Measurements from ENCODE around the gene KCNA5.

Gene KCNA5

GRCh38 chr12:5031242-5031641 is 12.4 kb upstream of the KCNA5 start:
- H3K9ac ChIP-seq (ENCODE audit: low read length): no peak overlapping the region

GRCh38 chr12:5031958-5032357 is 11.7 kb upstream of the KCNA5 start:
- Histone ChIP-seq H3K9me3 (ENCODE audit: low read length) (no peaks in the 10 kb centered on the region), H3K4me1 (ENCODE audit: insufficient read depth, low read length) (no peaks in the 10 kb centered on the region), H3K27me3 (ENCODE audit: control insufficient read depth in 1 of 2, insufficient read depth in 2 of 2, low read length in 2 of 2) (no peaks in the 10 kb centered on the region), H3K27ac (ENCODE audit: low read depth, low read length) (no peak overlapping the region), H3K4me3 (ENCODE audit: low read depth in 1 of 2, low read length in 2 of 2) (no peak overlapping the region), H3K36me3 (ENCODE audit: insufficient read depth, low read length) (no peaks in the 10 kb centered on the region), H3K9ac (ENCODE audit: low read length) (no peak overlapping the region)

More at GRCh38 chr12:5031242-5031641, 12.4 kb upstream of the KCNA5 start:
- H3K36me3 ChIP-seq (ENCODE audit: insufficient read depth, low read length): no peaks in the 10 kb centered on the region
- H3K27ac ChIP-seq (ENCODE audit: low read depth, low read length): no peak overlapping the region
- no peak overlapping the region for H3K4me3 ChIP-seq (ENCODE audit: low read depth in 1 of 2, low read length in 2 of 2)
- no peaks in the 10 kb centered on the region for H3K9me3 ChIP-seq (ENCODE audit: low read length)
- H3K4me1 ChIP-seq (ENCODE audit: insufficient read depth, low read length): no peaks in the 10 kb centered on the region
- no peaks in the 10 kb centered on the region for H3K27me3 ChIP-seq (ENCODE audit: control insufficient read depth in 1 of 2, insufficient read depth in 2 of 2, low read length in 2 of 2)

GRCh38 chr12:5032821-5033220 is 10.9 kb upstream of the KCNA5 start:
- Histone ChIP-seq H3K27me3 (ENCODE audit: control insufficient read depth in 1 of 2, insufficient read depth in 2 of 2, low read length in 2 of 2) (no peaks in the 10 kb centered on the region), H3K9ac (ENCODE audit: low read length) (no peak overlapping the region), H3K9me3 (ENCODE audit: low read length) (no peaks in the 10 kb centered on the region), H3K36me3 (ENCODE audit: insufficient read depth, low read length) (no peaks in the 10 kb centered on the region), H3K4me3 (ENCODE audit: low read depth in 1 of 2, low read length in 2 of 2) (no peak overlapping the region), H3K4me1 (ENCODE audit: insufficient read depth, low read length) (no peaks in the 10 kb centered on the region), H3K27ac (ENCODE audit: low read depth, low read length) (no peak overlapping the region)

- H3K36me3 ChIP-seq (ENCODE audit: insufficient read depth, low read length): no peaks in the 10 kb centered on the region
- no peak overlapping the region for H3K27ac ChIP-seq (ENCODE audit: low read depth, low read length)
- no peak overlapping the region for H3K9ac ChIP-seq (ENCODE audit: low read length)
- no peak overlapping the region for H3K4me3 ChIP-seq (ENCODE audit: low read depth in 1 of 2, low read length in 2 of 2)
- no peaks in the 10 kb centered on the region for H3K27me3 ChIP-seq (ENCODE audit: control insufficient read depth in 1 of 2, insufficient read depth in 2 of 2, low read length in 2 of 2)
- H3K4me1 ChIP-seq (ENCODE audit: insufficient read depth, low read length): no peaks in the 10 kb centered on the region
- H3K9me3 ChIP-seq (ENCODE audit: low read length): no peaks in the 10 kb centered on the region
These were observed 9.8 kb upstream of the KCNA5 start for GRCh38 chr12:5033883-5034282.

- Histone ChIP-seq H3K36me3 (ENCODE audit: insufficient read depth, low read length) (no peaks in the 10 kb centered on the region), H3K4me1 (ENCODE audit: insufficient read depth, low read length) (no peaks in the 10 kb centered on the region), H3K9ac (ENCODE audit: low read length) (no peak overlapping the region), H3K27me3 (ENCODE audit: control insufficient read depth in 1 of 2, insufficient read depth in 2 of 2, low read length in 2 of 2) (no peaks in the 10 kb centered on the region), H3K9me3 (ENCODE audit: low read length) (no peaks in the 10 kb centered on the region), H3K4me3 (ENCODE audit: low read depth in 1 of 2, low read length in 2 of 2) (no peak overlapping the region), H3K27ac (ENCODE audit: low read depth, low read length) (no peak overlapping the region)
These were observed 9.1 kb upstream of the KCNA5 start for GRCh38 chr12:5034603-5035002.

- Histone ChIP-seq H3K36me3 (ENCODE audit: insufficient read depth, low read length) (no peaks in the 10 kb centered on the region), H3K27ac (ENCODE audit: low read depth, low read length) (no peak overlapping the region), H3K4me3 (ENCODE audit: low read depth in 1 of 2, low read length in 2 of 2) (no peak overlapping the region), H3K27me3 (ENCODE audit: control insufficient read depth in 1 of 2, insufficient read depth in 2 of 2, low read length in 2 of 2) (no peaks in the 10 kb centered on the region), H3K9me3 (ENCODE audit: low read length) (no peaks in the 10 kb centered on the region), H3K9ac (ENCODE audit: low read length) (no peak overlapping the region), H3K4me1 (ENCODE audit: insufficient read depth, low read length) (no peaks in the 10 kb centered on the region)
These were observed 8.1 kb upstream of the KCNA5 start for GRCh38 chr12:5035618-5036017.

GRCh38 chr12:5036031-5036430 is 7.6 kb upstream of the KCNA5 start:
- H3K9ac ChIP-seq (ENCODE audit: low read length): no peak overlapping the region
- H3K4me1 ChIP-seq (ENCODE audit: insufficient read depth, low read length): no peaks in the 10 kb centered on the region
- no peak overlapping the region for H3K4me3 ChIP-seq (ENCODE audit: low read depth in 1 of 2, low read length in 2 of 2)
- H3K27ac ChIP-seq (ENCODE audit: low read depth, low read length): no peak overlapping the region
- no peaks in the 10 kb centered on the region for H3K9me3 ChIP-seq (ENCODE audit: low read length)
- no peaks in the 10 kb centered on the region for H3K36me3 ChIP-seq (ENCODE audit: insufficient read depth, low read length)
- no peaks in the 10 kb centered on the region for H3K27me3 ChIP-seq (ENCODE audit: control insufficient read depth in 1 of 2, insufficient read depth in 2 of 2, low read length in 2 of 2)

GRCh38 chr12:5037795-5038357 is 5.8 kb upstream of the KCNA5 start:
- Histone ChIP-seq H3K27ac (ENCODE audit: low read depth, low read length) (no peak overlapping the region), H3K4me1 (ENCODE audit: insufficient read depth, low read length) (peaks cover 2% of the 10 kb centered on the region), H3K36me3 (ENCODE audit: insufficient read depth, low read length) (no peaks in the 10 kb centered on the region), H3K4me3 (ENCODE audit: low read depth in 1 of 2, low read length in 2 of 2) (no peak overlapping the region), H3K9me3 (ENCODE audit: low read length) (no peaks in the 10 kb centered on the region), H3K27me3 (ENCODE audit: control insufficient read depth in 1 of 2, insufficient read depth in 2 of 2, low read length in 2 of 2) (no peaks in the 10 kb centered on the region), H3K9ac (ENCODE audit: low read length) (no peak overlapping the region)

GRCh38 chr12:5038781-5039311 is 4.8 kb upstream of the KCNA5 start:
- Histone ChIP-seq H3K9me3 (ENCODE audit: low read length) (no peaks in the 10 kb centered on the region), H3K27ac (ENCODE audit: low read depth, low read length) (no peak overlapping the region), H3K4me3 (ENCODE audit: low read depth in 1 of 2, low read length in 2 of 2) (no peak overlapping the region), H3K27me3 (ENCODE audit: control insufficient read depth in 1 of 2, insufficient read depth in 2 of 2, low read length in 2 of 2) (peaks cover 0 to 5% of the 10 kb centered on the region in 2 donors), H3K36me3 (ENCODE audit: insufficient read depth, low read length) (no peaks in the 10 kb centered on the region), H3K4me1 (ENCODE audit: insufficient read depth, low read length) (peaks cover 7% of the 10 kb centered on the region), H3K9ac (ENCODE audit: low read length) (no peak overlapping the region)

GRCh38 chr12:5039815-5040214 is 3.9 kb upstream of the KCNA5 start:
- H3K27ac ChIP-seq (ENCODE audit: low read depth, low read length): no peak overlapping the region
- H3K4me1 ChIP-seq (ENCODE audit: insufficient read depth, low read length): peaks cover 7% of the 10 kb centered on the region

GRCh38 chr12:5040368-5040767 is 3.3 kb upstream of the KCNA5 start:
- Histone ChIP-seq H3K4me3 (ENCODE audit: low read depth in 1 of 2, low read length in 2 of 2) (no peak overlapping the region), H3K9me3 (ENCODE audit: low read length) (no peaks in the 10 kb centered on the region), H3K27me3 (ENCODE audit: control insufficient read depth in 1 of 2, insufficient read depth in 2 of 2, low read length in 2 of 2) (peaks cover 0 to 9% of the 10 kb centered on the region in 2 donors), H3K4me1 (ENCODE audit: insufficient read depth, low read length) (peaks cover 8% of the 10 kb centered on the region), H3K27ac (ENCODE audit: low read depth, low read length) (no peak overlapping the region), H3K36me3 (ENCODE audit: insufficient read depth, low read length) (no peaks in the 10 kb centered on the region), H3K9ac (ENCODE audit: low read length) (no peak overlapping the region)

More at GRCh38 chr12:5039815-5040214, 3.9 kb upstream of the KCNA5 start:
- no peaks in the 10 kb centered on the region for H3K36me3 ChIP-seq (ENCODE audit: insufficient read depth, low read length)
- peaks cover 0 to 9% of the 10 kb centered on the region in 2 donors for H3K27me3 ChIP-seq (ENCODE audit: control insufficient read depth in 1 of 2, insufficient read depth in 2 of 2, low read length in 2 of 2)
- no peak overlapping the region for H3K4me3 ChIP-seq (ENCODE audit: low read depth in 1 of 2, low read length in 2 of 2)
- no peak overlapping the region for H3K9ac ChIP-seq (ENCODE audit: low read length)
- no peaks in the 10 kb centered on the region for H3K9me3 ChIP-seq (ENCODE audit: low read length)

Measured in muscle layer of colon (tissue), 2 donors.